Neural cell (in vitro differentiated cells): ENCODE measurements around the gene SCUBE1. TPM values are rescaled to one million over a fixed set of nuclear protein-coding genes. Genes with fewer than 3 reads are reported as not detected.

Experiments used
- H2AFZ ChIP-seq: fragments of 200-600, 300-800 bp; sonication (generic), shearing (Covaris generic); 2 replicates; pipeline ENCODE4 v1.6.0; 2014; ENCODE audit warnings: low read depth, mild to moderate bottlenecking, antibody characterized with exemption, low read length, moderate library complexity
- H3F3A ChIP-seq: fragments of 200-600 bp; shearing (Covaris generic); 2 replicates; pipeline ENCODE4 v1.6.1; 2016; ENCODE audit warnings: mild to moderate bottlenecking, moderate library complexity, mixed read lengths, antibody characterized with exemption, low read length; ENCODE audit not compliant: insufficient read depth, poor library complexity, severe bottlenecking
- H3K27ac ChIP-seq: fragments of 200-600, 300-800 bp; sonication (generic), shearing (Covaris generic); 2 replicates; pipeline ENCODE4 v1.5.1; 2014; ENCODE audit warnings: mild to moderate bottlenecking, low read length, moderate library complexity
- H3K27me3 ChIP-seq: fragments of 300-800, 200-600 bp; sonication (generic), shearing (Covaris generic); 2 replicates; pipeline ENCODE4 v1.6.0; 2014; ENCODE audit warnings: mild to moderate bottlenecking, low read depth, low read length, moderate library complexity; ENCODE audit not compliant: insufficient read depth
- H3K36me3 ChIP-seq: fragments of 300-800, 200-600 bp; sonication (generic), shearing (Covaris generic); 2 replicates; pipeline ENCODE4 v1.5.1; 2014; ENCODE audit warnings: mild to moderate bottlenecking, antibody characterized with exemption, low read length, moderate library complexity; ENCODE audit not compliant: insufficient read depth
- H3K4me2 ChIP-seq: fragments of 300-800, 200-600 bp; sonication (generic), shearing (Covaris generic); 2 replicates; pipeline ENCODE4 v1.6.0; 2014; ENCODE audit warnings: mild to moderate bottlenecking, low read length
- H3K4me3 ChIP-seq: fragments of 300-800, 200-600 bp; sonication (generic), shearing (Covaris generic); 2 replicates; pipeline ENCODE4 v1.5.1; 2014; ENCODE audit warnings: mild to moderate bottlenecking, low read length, moderate library complexity
- H3K79me2 ChIP-seq: fragments of 200-600 bp; shearing (Covaris generic); replicated peaks from 2 replicates; pipeline ENCODE4 v1.6.0; 2014; ENCODE audit warnings: mild to moderate bottlenecking, low read length, moderate library complexity; ENCODE audit not compliant: insufficient read depth
- H3K9ac ChIP-seq: fragments of 300-800, 200-600 bp; sonication (generic), shearing (Covaris generic); 2 replicates; pipeline ENCODE4 v1.6.1; 2016; ENCODE audit warnings: mild to moderate bottlenecking, low read length, mixed read lengths
- H3K9me2 ChIP-seq: fragments of 200-600 bp; shearing (Covaris generic); 2 replicates; pipeline ENCODE4 v1.6.1; 2016; ENCODE audit warnings: mild to moderate bottlenecking, low read length, mixed read lengths; ENCODE audit not compliant: insufficient read depth
- H3K9me3 ChIP-seq: fragments of 200-600, 300-800 bp; sonication (generic), shearing (Covaris generic); 2 replicates; pipeline ENCODE4 v1.6.1; 2016; ENCODE audit warnings: mild to moderate bottlenecking, mixed run types, low read length, moderate library complexity, mixed read lengths
- H4K20me1 ChIP-seq: fragments of 200-600 bp; shearing (Covaris generic); 2 replicates; pipeline ENCODE4 v1.6.1; 2016; ENCODE audit warnings: mild to moderate bottlenecking, mixed run types; ENCODE audit not compliant: insufficient read depth
- CTCF ChIP-seq: fragments of 450-650 bp; IDR thresholded peaks from 2 replicates; pipeline ENCODE4 v1.5.1; 2014; ENCODE audit warnings: antibody characterized with exemption, mild to moderate bottlenecking, moderate library complexity; ENCODE audit not compliant: poor library complexity, severe bottlenecking
- EP300 ChIP-seq: fragments of 450-650 bp; conservative IDR thresholded peaks from 2 replicates; pipeline ENCODE4 v1.6.1; 2014; ENCODE audit warnings: antibody characterized with exemption, mild to moderate bottlenecking, moderate library complexity; ENCODE audit not compliant: poor library complexity, severe bottlenecking
- EZH2 ChIP-seq: fragments of 200-600, 300-800 bp; shearing (Covaris generic), sonication (generic); IDR thresholded peaks from 2 replicates; pipeline ENCODE4 v1.6.1; 2014; ENCODE audit warnings: antibody characterized with exemption, low read length, borderline replicate concordance, mild to moderate bottlenecking; ENCODE audit not compliant: insufficient read depth, poor library complexity, severe bottlenecking
- MXI1 ChIP-seq: fragments of 450-650 bp; conservative IDR thresholded peaks from 2 replicates; pipeline ENCODE4 v1.6.1; 2014; ENCODE audit warnings: antibody characterized with exemption, mild to moderate bottlenecking; ENCODE audit not compliant: poor library complexity, severe bottlenecking
- POLR2AphosphoS5 ChIP-seq: IDR thresholded peaks from 2 replicates; pipeline ENCODE4 v1.6.1; 2012
- RAD21 ChIP-seq: fragments of 450-650 bp; conservative IDR thresholded peaks from 2 replicates; pipeline ENCODE4 v1.6.1; 2014; ENCODE audit warnings: antibody characterized with exemption, mild to moderate bottlenecking, moderate library complexity
- REST ChIP-seq: IDR thresholded peaks from 2 replicates; pipeline ENCODE4 v1.6.1; 2012; ENCODE audit warnings: borderline replicate concordance
- SMC3 ChIP-seq: fragments of 450-650 bp; conservative IDR thresholded peaks from 2 replicates; pipeline ENCODE4 v1.6.1; 2014; ENCODE audit warnings: antibody characterized with exemption, mild to moderate bottlenecking, moderate library complexity; ENCODE audit not compliant: poor library complexity
- TAF1 ChIP-seq: IDR thresholded peaks from 2 replicates; pipeline ENCODE4 v1.6.1; 2012; ENCODE audit warnings: low read depth
- polyA plus RNA-seq: library from polyadenylated mRNA; depleted of rRNA; stranded (reverse); fragments of >200 nt; gene quantifications from 2 replicates; pipeline ENCODE4 v1.2.3, GENCODE V29; 2014

Gene SCUBE1
- polyA plus RNA-seq, 1 donor from 2014 or later = 8.4 TPM

GRCh38 chr22:43299736-43300135 is 43.4 kb downstream of the SCUBE1 start:
- TF ChIP-seq EZH2 (no peak), RAD21 (no peak), SMC3 (no peak), POLR2AphosphoS5 (no peak), EP300 (no peak), REST (no peak), TAF1 (no peak), MXI1 (no peak), CTCF (no peak)
- no peaks in the 10 kb centered on the region for H3K27me3 ChIP-seq
- H3K4me2 ChIP-seq = no peak overlapping the region
- no peaks in the 10 kb centered on the region for H3K9me3 ChIP-seq
- no peak overlapping the region for H2AFZ ChIP-seq
- H3K79me2 ChIP-seq = no peaks in the 10 kb centered on the region
- no peak overlapping the region for H3K9ac ChIP-seq
- no peak overlapping the region for H3K27ac ChIP-seq
- no peak overlapping the region for H3K4me3 ChIP-seq
- no peaks in the 10 kb centered on the region for H3K36me3 ChIP-seq
- H4K20me1 ChIP-seq = no peaks in the 10 kb centered on the region
- H3F3A ChIP-seq = no peaks in the 10 kb centered on the region
- H3K9me2 ChIP-seq = no peaks in the 10 kb centered on the region

GRCh38 chr22:43298062-43298801 is 44.9 kb downstream of the SCUBE1 start:
- Histone ChIP-seq H3K9me2 (no peaks in the 10 kb centered on the region), H3K4me2 (no peak overlapping the region), H3K27ac (no peak overlapping the region), H3K4me3 (no peak overlapping the region), H3K9me3 (no peaks in the 10 kb centered on the region), H4K20me1 (no peaks in the 10 kb centered on the region), H3K36me3 (no peaks in the 10 kb centered on the region), H3F3A (no peaks in the 10 kb centered on the region), H3K79me2 (no peaks in the 10 kb centered on the region), H3K9ac (no peak overlapping the region), H3K27me3 (no peaks in the 10 kb centered on the region), H2AFZ (no peak overlapping the region)
- TF ChIP-seq TAF1 (no peak), EZH2 (no peak), SMC3 (no peak), REST (no peak), RAD21 (no peak), MXI1 (no peak), CTCF (no peak), POLR2AphosphoS5 (no peak), EP300 (no peak)
